GM19438 (cell line): ENCODE results near the gene RNF207.
A peak's percentile ranks its signal among the peaks of the same experiment; 100 is the strongest.

ENCODE experiments used
- ATAC-seq: cut with Tn5 transposase; IDR thresholded peaks from one replicate; pipeline ENCODE4 v1.9.1; 2021; ENCODE audit warnings: low read depth; ENCODE audit not compliant: unreplicated experiment

Gene RNF207

DNA sequence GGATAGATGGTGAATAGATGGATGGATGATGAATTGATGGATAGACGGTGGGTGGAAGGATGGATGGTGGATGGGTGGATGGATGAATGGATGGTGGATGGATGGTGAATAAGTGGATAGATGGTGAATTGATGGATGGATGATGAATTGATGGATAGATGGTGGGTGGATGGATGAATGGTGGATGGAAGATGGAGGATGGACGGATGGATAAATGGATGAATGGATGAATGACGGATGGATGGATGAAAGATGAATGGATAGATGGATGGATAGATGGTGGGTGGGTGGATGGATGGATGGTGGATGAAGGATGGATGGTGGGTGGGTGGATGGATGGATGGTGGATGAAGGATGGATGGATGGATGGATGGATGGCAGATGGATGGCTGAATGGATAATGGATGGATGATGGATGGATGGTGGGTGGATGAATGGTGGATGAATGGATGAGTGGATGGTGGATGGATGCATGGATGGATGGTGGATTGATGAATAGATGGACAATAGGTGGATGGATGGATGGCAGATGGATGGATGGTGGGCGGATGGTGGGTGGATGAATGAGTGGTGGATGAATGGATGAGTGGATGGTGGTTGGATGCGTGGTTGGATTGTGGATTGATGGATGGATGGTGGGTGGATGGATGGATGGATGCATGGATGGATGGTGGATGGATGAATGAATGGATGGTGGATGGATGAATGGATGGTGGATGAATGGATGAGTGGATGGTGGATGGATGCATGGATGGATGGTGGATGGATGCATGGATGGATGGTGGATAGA lies 31.1 kb upstream of the RNF207 start:
- ATAC-seq: no peak

DNA sequence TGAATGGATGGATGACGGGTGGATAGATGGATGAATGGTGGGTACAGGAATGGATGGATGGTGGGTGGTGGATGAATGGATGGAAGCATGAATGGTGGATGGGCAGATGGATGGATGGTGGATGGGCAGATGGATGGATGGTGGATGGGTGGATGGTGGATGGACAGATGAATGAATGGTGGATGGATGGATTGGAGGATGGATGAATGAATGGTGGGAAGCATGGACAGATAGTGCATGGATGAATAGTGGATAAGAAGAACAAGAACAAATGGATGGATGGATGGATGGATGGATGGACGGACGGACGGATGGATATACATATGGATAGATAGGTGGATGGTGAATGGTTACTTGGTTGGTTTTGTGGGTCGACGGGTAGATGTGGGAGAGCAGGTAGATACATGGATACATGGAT lies 30.5 kb upstream of the RNF207 start:
- ATAC-seq: no peak

DNA sequence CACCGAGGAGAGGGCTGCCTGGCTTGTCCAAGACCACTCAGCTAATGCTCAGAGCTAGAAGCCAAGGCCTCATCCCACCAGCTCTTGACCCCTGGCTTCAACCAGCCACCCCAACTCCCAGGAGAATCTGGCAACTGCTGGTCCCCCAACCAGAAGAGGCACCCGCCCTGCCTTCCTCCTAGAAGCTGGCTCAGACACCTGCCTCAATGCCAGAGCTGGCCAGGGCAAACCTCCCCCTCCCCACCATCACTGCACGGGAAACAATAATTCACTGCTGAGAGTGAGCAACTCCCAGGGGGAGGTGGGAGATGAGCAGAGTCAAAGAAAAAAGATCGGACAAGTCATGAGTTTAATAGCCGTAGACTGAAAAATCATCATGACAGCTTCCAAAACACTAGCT lies 29.1 kb upstream of the RNF207 start:
- ATAC-seq: no peak

DNA sequence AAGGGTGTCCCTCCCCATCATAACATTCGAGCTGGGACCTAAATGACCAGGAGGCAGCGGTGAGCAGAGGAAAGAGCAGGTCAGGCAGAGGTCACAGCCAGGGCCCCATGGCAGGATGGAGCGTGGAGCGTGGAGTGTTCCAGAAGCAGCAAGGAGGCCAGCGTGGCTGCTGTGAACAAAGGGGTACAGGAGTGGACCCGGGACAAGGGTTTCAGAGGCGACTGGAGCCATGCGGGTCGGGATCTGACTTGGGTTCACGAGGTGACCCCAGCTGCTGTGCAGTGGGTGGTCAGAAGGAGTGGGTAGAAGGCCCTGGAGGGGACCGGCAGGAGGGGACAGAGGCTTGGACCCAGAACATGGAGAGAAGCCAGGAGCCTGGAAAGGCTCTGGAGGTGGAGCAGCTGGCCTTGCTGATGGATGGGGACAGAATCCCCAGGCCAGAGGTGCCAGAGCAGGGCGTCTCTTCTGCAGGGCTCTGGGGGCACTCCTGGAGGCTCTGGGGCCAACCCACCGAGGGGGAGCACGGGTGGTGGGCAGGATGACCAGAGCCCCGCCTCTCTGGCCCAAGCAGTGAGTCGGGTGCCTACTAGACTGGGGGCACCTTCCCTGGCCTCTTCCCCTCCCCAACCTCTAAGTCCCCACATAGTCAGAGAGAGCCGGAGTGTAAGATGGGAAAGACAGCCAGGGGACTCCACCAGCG lies 28.1 kb upstream of the RNF207 start:
- ATAC-seq: no peak

DNA sequence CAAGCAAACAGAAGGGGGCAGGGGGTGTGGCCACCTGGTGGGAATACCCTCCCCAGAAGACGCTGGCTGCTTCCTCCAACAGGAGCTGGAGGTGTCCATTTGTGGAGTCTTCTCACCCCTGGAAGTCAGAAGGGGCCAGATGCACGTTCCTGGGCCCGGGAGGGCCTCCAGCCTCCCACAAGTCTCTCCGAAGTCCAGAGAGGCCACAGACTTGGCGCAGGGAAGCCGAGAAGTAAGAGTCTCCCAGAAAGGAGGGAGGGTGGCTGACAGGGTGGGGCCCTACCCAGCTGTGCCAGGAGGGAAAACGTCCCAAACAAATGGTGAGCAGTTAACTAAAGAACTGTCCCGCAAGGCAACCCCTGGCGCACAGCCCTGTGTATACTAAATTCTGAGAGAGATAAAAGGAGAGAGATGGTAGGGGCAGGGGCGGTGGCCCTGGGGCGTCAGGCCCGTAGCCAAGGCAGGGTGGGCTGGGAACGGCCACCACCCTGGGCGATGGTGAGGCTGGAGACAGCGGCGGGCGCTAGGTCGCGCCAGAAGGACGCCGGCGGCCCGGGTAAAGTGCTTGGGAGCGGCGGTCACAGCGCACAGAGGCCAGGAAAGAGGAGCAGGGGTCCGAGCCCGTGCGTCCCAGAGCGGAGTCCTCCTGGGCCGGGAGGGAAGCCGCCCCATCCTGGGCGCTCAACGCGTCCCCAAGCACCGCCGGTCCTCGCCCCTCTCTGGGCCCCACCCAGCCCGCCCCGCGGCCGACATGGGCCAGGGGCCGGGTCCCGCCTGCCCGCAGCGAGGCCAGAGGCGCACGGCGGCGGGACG lies 27.0 kb upstream of the RNF207 start:
- no peak for ATAC-seq

DNA sequence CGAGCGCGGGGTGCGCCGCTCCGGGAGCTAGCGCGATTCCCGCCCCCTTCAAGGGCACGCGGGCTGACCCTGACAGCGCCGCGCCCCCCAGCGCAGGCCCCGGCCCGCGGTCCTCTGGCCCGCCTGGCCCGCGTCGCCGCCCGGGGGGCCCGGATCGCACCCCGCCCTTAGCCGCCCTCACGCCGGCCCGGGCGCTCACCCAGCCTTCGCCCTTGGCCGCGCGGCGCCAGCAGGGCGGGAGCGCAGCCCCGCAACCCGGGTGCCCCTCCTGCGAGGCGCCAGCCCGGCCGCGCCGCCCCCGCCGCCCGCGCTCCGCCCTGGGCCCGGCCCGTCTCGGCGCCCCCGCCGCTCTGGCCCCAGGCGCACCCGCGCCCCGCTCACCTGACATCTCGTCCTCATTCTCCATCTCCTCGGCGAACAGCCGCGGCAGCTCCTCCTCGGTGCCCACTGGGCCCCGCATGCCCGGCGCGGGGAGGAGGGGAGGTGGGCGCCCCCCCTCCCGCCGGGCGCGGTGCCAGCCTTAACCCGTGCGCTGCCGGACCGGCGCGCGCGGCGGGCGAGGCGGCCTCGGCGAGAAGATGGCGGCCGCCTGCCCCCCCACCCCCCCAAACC lies 26.2 kb upstream of the RNF207 start:
- no peak for ATAC-seq

DNA sequence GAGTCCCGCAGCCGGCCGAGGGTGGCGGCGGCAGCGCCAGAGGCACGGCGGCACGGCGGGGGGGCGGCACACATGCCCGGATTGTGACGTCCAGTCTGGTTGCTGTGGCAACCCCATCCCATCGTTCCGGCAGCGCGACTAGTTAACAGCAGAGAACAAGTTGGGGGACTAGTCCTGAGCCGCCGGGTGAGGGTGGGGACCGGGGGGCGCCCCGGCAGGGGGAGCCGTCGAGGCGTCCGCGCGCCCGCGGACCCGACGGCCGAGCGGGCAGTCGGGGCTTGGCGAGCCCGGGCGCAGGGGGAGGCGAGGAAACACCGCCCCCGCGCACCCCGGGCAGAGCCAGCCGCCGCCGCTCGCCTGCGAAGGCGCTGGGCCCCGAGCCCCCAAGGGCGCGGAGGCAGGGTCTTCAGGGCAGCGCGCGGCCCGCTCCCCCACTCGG lies 25.6 kb upstream of the RNF207 start, which contains the start of gene CHD5:
Gene CHD5 (minus strand): TSS at position 54 of the 439 bp plus-strand sequence. CDS start 298 bp downstream, outside the sequence.
- no peak for ATAC-seq

DNA sequence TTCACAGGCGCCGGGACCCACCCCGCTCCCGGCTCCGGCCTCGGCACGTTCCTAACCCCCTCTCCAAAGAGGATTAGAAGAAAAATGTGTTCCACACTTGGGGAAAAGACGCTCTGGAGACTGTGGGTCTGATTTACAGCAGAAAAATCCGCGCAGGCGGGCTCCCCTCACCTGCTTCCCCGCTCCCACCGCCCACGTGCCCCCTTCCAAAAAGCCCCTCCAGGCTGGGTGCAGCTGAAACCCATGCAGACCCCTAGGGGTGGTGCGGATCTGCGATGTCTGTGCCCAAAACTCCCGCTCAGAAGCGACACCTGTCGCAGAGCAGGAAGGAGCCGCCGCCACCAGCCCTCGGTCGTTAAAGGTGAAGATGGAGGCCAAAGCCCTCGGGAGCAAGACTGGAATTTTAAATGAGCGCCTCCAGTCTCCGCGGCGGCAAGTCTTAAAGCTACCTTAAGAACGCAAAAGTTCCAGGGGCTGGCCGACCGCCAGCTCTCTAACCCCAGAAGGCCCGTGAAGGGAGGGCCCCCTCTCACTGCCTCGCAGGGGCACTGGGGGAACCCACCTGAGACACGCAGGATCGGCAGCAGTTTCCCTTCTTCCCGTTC lies 25.1 kb upstream of the RNF207 start:
- no peak for ATAC-seq

DNA sequence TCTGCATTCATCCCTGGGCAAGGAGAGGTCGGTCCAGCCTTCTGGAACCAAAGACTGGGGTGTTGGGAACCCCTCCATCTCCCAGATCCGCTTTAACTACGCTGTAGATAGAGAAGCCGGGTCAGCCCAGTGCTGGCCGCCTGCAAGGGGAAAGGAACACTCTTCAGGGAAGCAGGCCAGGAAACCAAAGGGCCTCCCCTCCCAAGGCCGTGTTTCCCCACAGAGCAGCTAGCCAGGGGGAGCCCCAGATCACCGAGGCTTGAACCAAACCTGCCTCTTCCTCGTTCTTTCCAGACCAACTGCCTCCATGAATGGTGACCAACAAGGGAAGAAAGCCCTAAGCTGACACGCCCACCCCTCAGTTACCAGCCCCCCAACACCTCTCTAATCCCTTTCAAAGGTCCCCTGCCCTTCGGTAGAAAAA lies 24.6 kb upstream of the RNF207 start:
- no peak for ATAC-seq

DNA sequence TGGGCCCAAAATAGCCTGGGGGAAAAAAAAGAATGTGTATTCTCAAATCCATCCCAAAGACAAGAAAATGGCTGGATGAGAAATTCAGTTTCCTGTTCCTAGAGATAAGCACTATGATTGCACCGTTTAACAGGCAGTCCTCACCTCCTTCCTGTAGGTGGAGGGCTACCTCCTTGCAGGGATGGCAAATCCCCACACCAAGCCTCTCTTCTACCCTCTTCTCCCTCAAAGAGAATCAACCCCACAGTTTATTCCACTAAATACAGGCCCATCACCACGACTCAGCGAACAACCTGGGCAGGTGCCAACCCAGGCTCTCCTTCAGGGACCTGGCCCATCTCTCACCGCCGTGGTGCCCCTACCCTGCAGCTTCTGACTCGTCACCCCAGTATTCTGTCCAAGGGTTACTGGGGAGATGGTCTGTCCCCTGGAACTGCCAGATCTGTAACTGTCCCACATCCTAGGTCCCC lies 22.4 kb upstream of the RNF207 start:
- ATAC-seq: no peak

DNA sequence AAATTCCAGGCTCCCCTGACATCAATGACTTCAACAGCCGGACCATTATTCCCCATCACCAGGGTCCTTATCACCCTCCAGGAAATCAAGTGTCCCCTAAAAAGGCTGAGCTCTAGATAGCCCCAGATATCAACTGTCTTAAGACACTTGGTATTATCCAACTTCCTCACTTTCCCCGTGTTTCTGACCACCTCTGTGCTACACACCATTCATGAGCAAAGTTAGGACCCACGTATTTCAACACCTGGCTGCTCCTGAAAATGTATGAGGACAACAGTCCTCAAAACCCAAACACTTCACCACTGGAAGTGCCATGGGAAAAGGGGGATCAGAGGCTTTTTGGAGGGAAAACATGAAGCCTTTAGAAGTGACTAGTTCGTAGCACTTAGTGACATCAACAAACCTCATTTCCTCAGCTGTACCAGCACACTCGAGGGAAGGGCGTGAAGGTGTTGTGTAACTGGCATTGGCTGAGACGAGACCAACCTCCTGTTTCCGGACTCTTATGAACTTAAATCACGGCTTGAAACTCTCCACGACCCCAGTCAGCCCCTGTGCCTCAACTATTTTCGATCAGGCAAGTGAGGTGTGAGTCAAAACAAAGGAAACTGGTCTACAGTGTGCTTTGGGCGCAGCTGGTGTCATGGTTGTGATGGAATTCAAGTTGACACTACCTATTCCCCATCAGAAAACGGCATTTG lies 21.7 kb upstream of the RNF207 start:
- no peak for ATAC-seq

DNA sequence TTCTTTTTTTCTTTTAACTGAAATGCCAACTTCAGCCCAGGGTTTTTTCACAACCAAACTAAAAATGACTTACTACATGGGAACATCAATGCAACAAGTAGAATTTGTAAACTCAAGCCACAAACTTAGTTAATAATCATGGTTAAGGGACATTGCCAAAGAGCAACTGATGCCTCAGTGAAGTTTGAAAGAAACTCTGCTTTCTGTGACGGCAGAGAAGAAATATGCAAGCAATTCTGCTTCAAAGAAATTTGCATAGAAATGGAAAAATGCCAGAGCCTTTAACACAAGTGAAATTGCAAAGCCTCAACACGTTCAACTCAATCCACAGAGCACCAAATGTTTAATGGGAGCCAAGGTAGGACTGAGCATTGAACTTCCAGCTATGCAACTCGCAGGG lies 20.8 kb upstream of the RNF207 start:
- no peak for ATAC-seq

DNA sequence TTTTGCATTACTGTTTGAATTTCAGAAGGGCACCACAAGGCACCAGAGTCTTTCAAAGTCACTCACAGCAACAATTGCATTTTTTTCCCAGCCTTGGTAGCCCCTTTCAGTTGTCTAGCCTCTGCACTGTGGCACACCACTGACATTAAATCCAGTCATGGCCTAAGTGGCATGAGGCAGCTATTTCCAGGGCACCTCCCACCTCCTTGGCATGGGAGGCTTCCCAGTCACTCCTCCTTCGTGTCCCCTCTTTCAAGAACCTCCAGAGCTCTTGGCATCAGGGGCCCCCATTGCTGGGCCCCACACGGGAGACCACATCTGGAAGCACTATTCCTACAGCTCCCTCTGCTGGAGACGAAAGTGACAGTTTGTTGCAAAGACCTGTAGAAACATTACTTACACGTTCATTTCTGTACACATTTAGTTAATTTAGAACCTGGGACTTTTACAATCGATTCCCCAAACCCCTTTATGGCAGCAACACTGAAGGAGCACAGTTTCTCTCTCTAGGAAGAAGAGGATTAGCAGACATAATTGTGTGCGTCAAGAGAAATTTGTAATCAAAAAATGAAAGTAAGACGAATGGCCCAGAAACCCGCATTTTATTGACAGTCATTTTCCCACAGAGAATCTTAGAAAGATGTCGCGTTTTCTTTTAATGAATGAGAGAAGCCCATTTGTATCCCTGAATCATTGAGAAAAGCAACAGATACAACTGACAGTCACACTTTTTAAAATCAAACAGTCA lies 20.1 kb upstream of the RNF207 start:
- no peak for ATAC-seq

DNA sequence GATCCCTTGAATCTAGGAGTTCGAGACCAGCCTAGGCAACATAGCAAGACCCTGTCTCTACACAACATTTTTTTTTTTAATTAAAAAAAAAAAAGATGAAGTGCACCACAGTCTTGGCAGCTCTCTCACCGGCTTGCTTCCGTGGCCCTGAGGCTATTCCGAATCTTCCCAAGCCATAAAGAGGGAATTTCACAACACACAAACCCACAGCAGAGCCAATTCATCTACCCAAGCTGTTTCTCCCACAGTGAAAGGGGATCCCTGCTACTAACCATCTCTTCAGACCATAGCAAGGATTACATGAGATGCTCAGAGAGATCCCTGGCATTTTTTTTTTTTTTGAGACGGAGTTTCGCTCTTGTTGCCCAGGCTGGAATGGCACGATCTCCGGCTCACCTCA lies 17.5 kb upstream of the RNF207 start:
- no peak for ATAC-seq

DNA sequence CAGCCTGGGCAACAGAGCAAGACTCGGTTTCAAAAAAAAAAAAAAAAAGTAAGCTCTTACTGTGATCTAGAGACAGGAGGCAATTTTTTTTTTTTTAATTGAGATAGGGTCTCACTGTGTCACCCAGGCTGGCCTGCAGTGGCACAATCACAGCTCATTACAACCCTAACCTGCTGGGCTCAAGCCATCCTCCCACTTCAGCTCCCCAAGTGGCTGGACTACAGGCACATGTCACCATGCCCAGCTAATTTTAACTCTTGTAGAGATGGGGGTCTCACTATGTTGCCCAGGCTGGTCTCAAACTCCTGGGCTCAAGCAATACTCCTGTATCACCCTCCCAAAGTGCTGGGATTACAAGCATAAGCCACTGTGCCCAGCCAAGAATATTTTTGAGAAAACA lies 14.0 kb upstream of the RNF207 start:
- ATAC-seq: no peak

DNA sequence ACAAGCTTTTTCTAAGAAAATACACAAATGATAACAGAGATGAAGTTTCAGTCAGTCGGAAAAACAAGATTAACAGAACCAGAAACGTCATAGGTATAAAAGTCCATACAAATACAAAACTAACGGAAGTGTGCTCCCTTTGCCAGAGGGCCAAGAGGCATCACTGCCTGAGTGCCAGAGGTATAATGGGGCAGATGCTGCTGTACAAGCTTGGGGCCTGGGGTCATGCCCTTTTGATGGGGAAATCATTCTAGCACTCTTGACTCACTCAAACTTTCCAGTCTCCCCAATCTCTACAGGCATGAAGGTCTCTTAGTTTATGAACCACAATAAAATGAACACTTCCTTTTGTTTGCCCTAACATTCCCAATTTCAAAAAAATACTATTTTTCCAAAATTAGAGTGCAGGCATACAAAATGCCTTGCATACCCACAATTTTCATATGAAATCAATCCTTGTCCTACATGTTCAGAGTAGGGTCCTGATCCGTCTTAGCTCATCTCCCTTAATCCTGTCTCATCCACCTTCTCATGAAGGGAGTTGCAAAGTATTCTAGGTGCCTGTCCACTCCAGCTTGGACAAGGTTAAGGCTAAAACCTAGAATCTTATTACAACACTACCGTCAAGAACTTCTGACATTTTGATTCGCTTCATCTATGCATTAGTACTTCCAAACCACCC lies 8.0 kb upstream of the RNF207 start:
- ATAC-seq: no peak

DNA sequence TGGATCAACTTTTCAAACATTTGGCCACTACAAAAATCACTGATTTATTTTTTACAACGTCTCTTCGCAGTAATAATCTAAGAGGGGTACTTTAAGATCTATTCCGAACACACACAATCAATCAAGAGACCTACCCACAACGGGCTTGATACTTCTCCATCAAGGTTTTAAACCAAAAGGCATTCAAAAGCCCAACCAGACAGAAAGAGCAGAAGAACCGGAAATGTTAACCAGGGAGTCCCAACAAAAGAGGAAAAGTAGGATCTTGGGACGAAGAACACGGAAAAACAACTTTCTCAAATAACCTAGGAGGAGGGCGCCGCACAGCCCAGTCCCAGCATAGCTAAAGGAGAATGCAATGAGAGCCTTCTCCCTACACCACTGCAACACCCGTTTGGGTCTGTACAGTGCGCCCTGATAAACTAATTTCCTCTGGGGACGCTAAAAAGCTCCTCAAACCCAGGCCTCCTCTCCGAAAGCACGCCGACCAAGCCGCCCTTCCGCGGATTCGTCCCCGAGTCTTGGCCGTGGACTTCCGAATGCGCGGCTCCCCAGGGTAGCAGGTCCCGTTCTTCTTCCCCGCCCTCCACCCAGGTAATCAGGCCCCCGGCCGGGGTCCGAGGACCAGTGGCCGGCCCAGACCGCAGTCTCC lies 7.1 kb upstream of the RNF207 start:
- ATAC-seq: peak; percentile 34
